Astrocyte of the cerebellum (primary cell): ENCODE measurements around the gene ODAD3.
"Not testable (repeated sequence)": the region's sequence is repeated elsewhere in the genome, so short reads cannot be mapped to it uniquely, and the experiment has no call there.

Source experiments
- DNase-seq: peaks from one replicate; pipeline ENCODE4 v3.0.0-alpha.2; 2011; ENCODE audit warnings: low read depth
- H3K4me3 ChIP-seq: 2 replicates; pipeline ENCODE4 v1.5.1; 2011; ENCODE audit warnings: mild to moderate bottlenecking, low read depth, low read length, moderate library complexity
- CTCF ChIP-seq: IDR thresholded peaks from 2 replicates; pipeline ENCODE4 v1.5.1; 2012; ENCODE audit warnings: low read length, low read depth, moderate library complexity, mild to moderate bottlenecking; ENCODE audit errors: missing control alignments
- in situ Hi-C: cut with HindIII; loops from 2 replicates; pipeline ENCODE4 v1.10.0; 2017; ENCODE audit warnings: low sequenced_read_pairs

ODAD3 gene

GRCh38 chr19:11446271-11446651 is 11.3 kb upstream of the ODAD3 start:
- DNase-seq = no peak
- H3K4me3 ChIP-seq = no peak overlapping the region
- TF ChIP-seq CTCF = no peak
- in situ Hi-C loops = no loop called here

- no peak overlapping the region for H3K4me3 ChIP-seq
- no peak for DNase-seq
- in situ Hi-C loops = no loop called here
- TF ChIP-seq CTCF = no peak
Measured at GRCh38 chr19:11445141-11445540, 10.2 kb upstream of the ODAD3 start.

GRCh38 chr19:11444059-11444458 is 9.1 kb upstream of the ODAD3 start:
- no peak overlapping the region for H3K4me3 ChIP-seq
- in situ Hi-C loops = no loop called here
- TF ChIP-seq CTCF = no peak
- DNase-seq = no peak

- no peak overlapping the region for H3K4me3 ChIP-seq
- in situ Hi-C loops = no loop called here
- DNase-seq = no peak
- no peak for TF ChIP-seq CTCF
Measured at GRCh38 chr19:11437955-11438354, 3.0 kb upstream of the ODAD3 start.

GRCh38 chr19:11435833-11436313 is 952 bp upstream of the ODAD3 start:
- no peak for DNase-seq
- TF ChIP-seq CTCF = no peak
- H3K4me3 ChIP-seq = peak overlapping the region; percentile 68
- in situ Hi-C loops = no loop called here

- H3K4me3 ChIP-seq = peak overlapping the region; percentile 68
- in situ Hi-C loops = no loop called here
- DNase-seq = no peak
- no peak for TF ChIP-seq CTCF
Measured at GRCh38 chr19:11434703-11435056, 241 bp downstream of the ODAD3 start.

GRCh38 chr19:11433526-11433925 is 1.4 kb downstream of the ODAD3 start:
- in situ Hi-C loops, H3K4me3 ChIP-seq, DNase-seq: not testable (repeated sequence)
